ENCODE data around the gene CCDC137. TPM values are rescaled to one million over a fixed set of nuclear protein-coding genes. Genes with fewer than 3 reads are reported as not detected.
A peak's percentile ranks its signal among the peaks of the same experiment; 100 is the strongest.

CCDC137 gene
- total and polyA plus RNA-seq, 2 of the 13 experiments (the other 11 are each of a cell fraction or from before 2014, with no cell fraction given) = 14.6 to 39.1 TPM

- 0 out of 2 replicates have a peak, but pooled peaks have one; percentile 39 for TF ChIP-seq PAXIP1 (CRISPR knock-in tag; conservative IDR thresholded peaks at IDR 0.05)
- peak; percentile 80 for TF ChIP-seq SP5 (CRISPR knock-in tag; IDR thresholded peaks at IDR 0.05; ENCODE audit: borderline replicate concordance, low read depth)
- 0 out of 2 replicates have a peak, but pooled peaks have one; percentile 47 for TF ChIP-seq GLI4 (CRISPR knock-in tag; IDR thresholded peaks at IDR 0.05; ENCODE audit: borderline replicate concordance)
- no peak for TF ChIP-seq ZNF101 (CRISPR knock-in tag; IDR thresholded peaks at IDR 0.05; ENCODE audit: borderline replicate concordance, low read depth)
- TF ChIP-seq GATAD2A (CRISPR knock-in tag; IDR thresholded peaks at IDR 0.05) = 0 out of 2 replicates have a peak, but pooled peaks have one; percentile 8
- no peak for TF ChIP-seq ZUFSP (CRISPR knock-in tag; IDR thresholded peaks at IDR 0.05; ENCODE audit: borderline replicate concordance)
- TF ChIP-seq ARID4A (CRISPR knock-in tag; IDR thresholded peaks at IDR 0.05; ENCODE audit: borderline replicate concordance) = no peak
- TF ChIP-seq MEIS1 (CRISPR knock-in tag; IDR thresholded peaks at IDR 0.05; ENCODE audit: borderline replicate concordance) = 0 out of 2 replicates have a peak, but pooled peaks have one; percentile 36
- TF ChIP-seq ZNF382 (CRISPR knock-in tag; IDR thresholded peaks at IDR 0.05; ENCODE audit: borderline replicate concordance) = no peak
- TF ChIP-seq ZNF773 (CRISPR knock-in tag; IDR thresholded peaks at IDR 0.05; ENCODE audit: borderline replicate concordance) = no peak
- no peak for TF ChIP-seq ZNF614 (CRISPR knock-in tag; IDR thresholded peaks at IDR 0.05; ENCODE audit: borderline replicate concordance)
- TF ChIP-seq TIGD3 (CRISPR knock-in tag; IDR thresholded peaks at IDR 0.05; ENCODE audit: borderline replicate concordance) = no peak
Observed at GRCh38 chr17:81652906-81653771, 13.4 kb upstream of the CCDC137 start (continued).
